H1 (cell line): ENCODE data around the gene CFAP100. TPM values are rescaled to one million over a fixed set of nuclear protein-coding genes. Genes with fewer than 3 reads are reported as not detected.

Experiments used
- CTCF ChIA-PET: fragments of 300-600 bp; sonication (Branson Sonifier 250); formaldehyde crosslinking; loops from one replicate; lab custom pipeline; 2021; ENCODE audit not compliant: partially characterized antibody; lab: Charles Lee
- POLR2A ChIA-PET: fragments of 300-600 bp; sonication (Branson Sonifier 250); formaldehyde crosslinking; loops from one replicate; lab custom pipeline; 2021; ENCODE audit warnings: inconsistent platforms; ENCODE audit not compliant: partially characterized antibody; lab: Charles Lee
- DNase-seq, 2 experiments: peaks; one replicate each; pipeline versions ENCODE4 v3.0.0 to v3.0.0-alpha.2; 2010 to 2022; ENCODE audit warnings: low spot score in 2 of 2, low read depth in 1 of 2, mixed read lengths in 1 of 2
- FAIRE-seq: peaks from 2 replicates; lab custom pipeline; 2011; peaks lifted over from hg19 to GRCh38; lab: Jason Lieb, UNC
- H2AFZ ChIP-seq: 2 replicates; pipeline ENCODE4 v1.8.1; 2012; ENCODE audit warnings: low read length, inconsistent platforms
- H2AK5ac ChIP-seq: 2 replicates; pipeline ENCODE4 v1.6.1; 2013; ENCODE audit warnings: low read depth, low read length
- H2BK120ac ChIP-seq: replicated peaks from 2 replicates; pipeline ENCODE3; 2013; ENCODE audit warnings: low read depth, low read length, inconsistent platforms
- H2BK12ac ChIP-seq: 2 replicates; pipeline ENCODE4 v1.6.1; 2013; ENCODE audit warnings: low read depth, low read length
- H2BK15ac ChIP-seq: 2 replicates; pipeline ENCODE4 v1.6.1; 2013; ENCODE audit warnings: low read length
- H2BK20ac ChIP-seq: 2 replicates; pipeline ENCODE4 v1.6.1; 2013; ENCODE audit warnings: low read length
- H2BK5ac ChIP-seq: 2 replicates; pipeline ENCODE4 v1.6.1; 2013; ENCODE audit warnings: low read depth, low read length
- H3K14ac ChIP-seq: 2 replicates; pipeline ENCODE4 v1.6.1; 2013; ENCODE audit warnings: inconsistent platforms; ENCODE audit not compliant: insufficient read length
- H3K18ac ChIP-seq: 2 replicates; pipeline ENCODE4 v1.6.1; 2013; ENCODE audit warnings: low read length; ENCODE audit errors: extremely low read depth
- H3K23ac ChIP-seq: 2 replicates; pipeline ENCODE4 v1.6.1; 2013; ENCODE audit warnings: inconsistent platforms; ENCODE audit not compliant: insufficient read length
- H3K23me2 ChIP-seq: 2 replicates; pipeline ENCODE4 v1.6.1; 2013; ENCODE audit warnings: low read depth, low read length
- H3K27ac ChIP-seq: 2 replicates; pipeline ENCODE4 v1.6.1; 2011; ENCODE audit warnings: low read depth, low read length, inconsistent platforms
- H3K27me3 ChIP-seq, 4 experiments: replicated peaks in 1 of 4; 1 replicate in 1 of 4; 2 replicates in 3 of 4; pipeline versions ENCODE4 v1.6.1 to v1.8.1; 2011 to 2013; ENCODE audit warnings: low read length in 3 of 4, mild to moderate bottlenecking in 3 of 4, inconsistent platforms in 2 of 4, mixed read lengths in 2 of 4, moderate library complexity in 1 of 4; ENCODE audit not compliant: control insufficient read depth in 3 of 4, insufficient read depth in 3 of 4; ENCODE audit errors: extremely low read depth in 1 of 4
- H3K36me3 ChIP-seq, 4 experiments: 2 replicates each; pipeline versions ENCODE4 v1.6.1 to v1.8.1; 2011 to 2013; ENCODE audit warnings: mild to moderate bottlenecking in 4 of 4, low read length in 3 of 4, moderate library complexity in 2 of 4, control low read depth in 1 of 4, inconsistent platforms in 1 of 4; ENCODE audit not compliant: insufficient read depth in 4 of 4, control insufficient read depth in 2 of 4
- H3K4ac ChIP-seq: replicated peaks from 2 replicates; pipeline ENCODE3; 2013; ENCODE audit warnings: low read length, low read depth, mixed read lengths, inconsistent platforms; ENCODE audit not compliant: insufficient read length
- H3K4me1 ChIP-seq, 4 experiments: replicated peaks in 1 of 4; 1 replicate in 1 of 4; 2 replicates in 3 of 4; pipeline versions ENCODE4 v1.6.1 to v1.8.1; 2011 to 2013; ENCODE audit warnings: low read length in 3 of 4, inconsistent platforms in 2 of 4, mixed read lengths in 1 of 4; ENCODE audit not compliant: insufficient read depth in 4 of 4, control insufficient read depth in 3 of 4
- H3K4me2 ChIP-seq, 2 experiments: 2 replicates each; pipeline versions ENCODE4 v1.6.1 to v1.8.1; 2011 to 2013; ENCODE audit warnings: low read depth in 2 of 2, low read length in 2 of 2, control low read depth in 1 of 2, inconsistent platforms in 1 of 2, mild to moderate bottlenecking in 1 of 2; ENCODE audit not compliant: insufficient read depth in 1 of 2
- H3K4me3 ChIP-seq, 4 experiments: fragments of 200-600, 300-600 bp in 1 of 4; sonication (generic), shearing (Covaris generic), sonication (Bioruptor Twin) in 1 of 4; 2 replicates each; pipeline versions ENCODE4 v1.5.1 to v1.8.1; 2011 to 2016; ENCODE audit warnings: low read length in 4 of 4, low read depth in 3 of 4, control low read depth in 2 of 4, inconsistent platforms in 2 of 4, mild to moderate bottlenecking in 2 of 4, mixed read lengths in 1 of 4, moderate library complexity in 1 of 4; ENCODE audit not compliant: insufficient read depth in 2 of 4; ENCODE audit errors: extremely low read depth in 1 of 4
- H3K56ac ChIP-seq: replicated peaks from 2 replicates; pipeline ENCODE3; 2013; ENCODE audit warnings: low read depth, mild to moderate bottlenecking, mixed read lengths, low read length, inconsistent platforms; ENCODE audit not compliant: insufficient read length
- H3K79me1 ChIP-seq: 2 replicates; pipeline ENCODE4 v1.6.1; 2013; ENCODE audit warnings: low read depth, low read length, control low read depth
- H3K79me2 ChIP-seq, 2 experiments: 2 replicates each; pipeline versions ENCODE4 v1.6.1 to v1.8.1; 2012 to 2013; ENCODE audit warnings: low read length in 2 of 2, mild to moderate bottlenecking in 2 of 2, inconsistent platforms in 1 of 2; ENCODE audit not compliant: insufficient read depth in 2 of 2, control insufficient read depth in 1 of 2
- H3K9ac ChIP-seq, 4 experiments: replicated peaks in 1 of 4; 1 replicate in 1 of 4; 2 replicates in 3 of 4; pipeline versions ENCODE4 v1.6.1 to v1.8.1; 2011 to 2013; ENCODE audit warnings: low read depth in 3 of 4, low read length in 3 of 4, control low read depth in 2 of 4, mild to moderate bottlenecking in 2 of 4, moderate library complexity in 2 of 4, inconsistent platforms in 1 of 4; ENCODE audit errors: extremely low read depth in 1 of 4
- H3K9me3 ChIP-seq, 2 experiments: 2 replicates each; pipeline versions ENCODE4 v1.6.1 to v1.8.1; 2012 to 2013; ENCODE audit warnings: mild to moderate bottlenecking in 2 of 2, moderate library complexity in 2 of 2, control low read depth in 1 of 2, inconsistent platforms in 1 of 2, low read depth in 1 of 2, low read length in 1 of 2, mixed read lengths in 1 of 2; ENCODE audit not compliant: insufficient read depth in 2 of 2
- H4K20me1 ChIP-seq, 2 experiments: replicated peaks in 1 of 2; 2 replicates each; pipeline versions ENCODE3 to v1.8.1; 2011 to 2013; ENCODE audit warnings: inconsistent platforms in 2 of 2, low read length in 2 of 2, mild to moderate bottlenecking in 1 of 2; ENCODE audit not compliant: insufficient read depth in 2 of 2, control insufficient read depth in 1 of 2
- H4K5ac ChIP-seq: 2 replicates; pipeline ENCODE4 v1.6.1; 2013; ENCODE audit warnings: low read length, low read depth, mixed read lengths, inconsistent platforms; ENCODE audit not compliant: insufficient read length
- H4K8ac ChIP-seq: 2 replicates; pipeline ENCODE4 v1.8.0; 2013; ENCODE audit warnings: mild to moderate bottlenecking, moderate library complexity, low read length, inconsistent platforms; ENCODE audit not compliant: insufficient read depth; ENCODE audit errors: extremely low read depth
- H4K91ac ChIP-seq: replicated peaks from 2 replicates; pipeline ENCODE3; 2013; ENCODE audit warnings: low read length, mixed read lengths, inconsistent platforms; ENCODE audit not compliant: insufficient read length
- HDAC2 ChIP-seq, 2 experiments: fragments of 300-600 bp in 1 of 2; sonication (generic) in 1 of 2; IDR thresholded peaks; 2 replicates each; pipeline ENCODE4 v1.6.1; 2011 to 2012; ENCODE audit warnings: low read depth in 2 of 2, low read length in 2 of 2, mild to moderate bottlenecking in 2 of 2, moderate library complexity in 2 of 2, borderline replicate concordance in 1 of 2, inconsistent platforms in 1 of 2
- KDM4A ChIP-seq: IDR thresholded peaks from one replicate; pipeline ENCODE4 v1.7.1; 2012; ENCODE audit warnings: low read depth, mild to moderate bottlenecking, moderate library complexity, low read length, inconsistent platforms; ENCODE audit not compliant: severe bottlenecking
- SIRT6 ChIP-seq: IDR thresholded peaks from one replicate; pipeline ENCODE4 v1.7.1; 2012; ENCODE audit warnings: low read length, inconsistent platforms
- SP2 ChIP-seq: IDR thresholded peaks from 2 replicates; pipeline ENCODE4 v1.6.1; 2012; ENCODE audit warnings: mild to moderate bottlenecking, low read length, inconsistent platforms
- SP4 ChIP-seq: IDR thresholded peaks from 2 replicates; pipeline ENCODE4 v1.6.1; 2012; ENCODE audit warnings: low read length, inconsistent platforms
- TAF1 ChIP-seq: IDR thresholded peaks from 2 replicates; pipeline ENCODE4 v1.6.1; 2011; ENCODE audit warnings: mild to moderate bottlenecking, low read depth, low read length
- TEAD4 ChIP-seq: IDR thresholded peaks from 2 replicates; pipeline ENCODE4 v1.6.1; 2012; ENCODE audit warnings: low read depth, low read length, inconsistent platforms, mixed read lengths
- WGBS, 2 experiments: shearing (Covaris generic) in 1 of 2; methylation state at CpG; one replicate each; pipeline versions ENCODE4 v1.1.6 to v1.1.7; 2013 to 2015; ENCODE audit warnings: low lambda C conversion rate in 2 of 2, mixed read lengths in 2 of 2, inconsistent platforms in 1 of 2, low coverage in 1 of 2, missing lambda C conversion rate in 1 of 2; ENCODE audit not compliant: insufficient replicate concordance in 2 of 2, insufficient coverage in 1 of 2, insufficient read length in 1 of 2; ENCODE audit errors: extremely low coverage in 1 of 2, missing lambda C conversion rate in 1 of 2; 5-methylcytosine and 5-hydroxymethylcytosine counted together
- polyA plus RNA-seq, 7 experiments: library from polyadenylated mRNA; depleted of rRNA in 3 of 7; stranded (reverse) in 5 of 7; unstranded in 2 of 7; fragments of >200 nt in 5 of 7; fragments of 200-250 nt in 2 of 7; gene quantifications; 1 replicate in 5 of 7; 2 replicates in 1 of 7; 4 replicates in 1 of 7; pipeline versions ENCODE4 v1.2.1 to v1.2.3, GENCODE V29; 2011 to 2013; ENCODE audit warnings: missing spikeins in 2 of 7, mixed read lengths in 2 of 7
- total RNA-seq: library from RNA; stranded (reverse); fragmentation: NEBNext Ultra II Directional; extraction: Animal tissue kit (Norgen Biotek cat#: 25700); gene quantifications from 2 replicates; pipeline ENCODE4 v1.2.1, GENCODE V29; 2021
- TF ChIP-seq, protein P1 (sequence below): IDR thresholded peaks from 2 replicates; pipeline ENCODE4 v1.6.1; 2012; ENCODE audit warnings: inconsistent platforms

Gene CFAP100
- total and polyA plus RNA-seq, 2 of the 8 experiments (the other 6 are each of a cell fraction or from before 2014, with no cell fraction given) = 0.17 TPM; not detected in 1

DNA sequence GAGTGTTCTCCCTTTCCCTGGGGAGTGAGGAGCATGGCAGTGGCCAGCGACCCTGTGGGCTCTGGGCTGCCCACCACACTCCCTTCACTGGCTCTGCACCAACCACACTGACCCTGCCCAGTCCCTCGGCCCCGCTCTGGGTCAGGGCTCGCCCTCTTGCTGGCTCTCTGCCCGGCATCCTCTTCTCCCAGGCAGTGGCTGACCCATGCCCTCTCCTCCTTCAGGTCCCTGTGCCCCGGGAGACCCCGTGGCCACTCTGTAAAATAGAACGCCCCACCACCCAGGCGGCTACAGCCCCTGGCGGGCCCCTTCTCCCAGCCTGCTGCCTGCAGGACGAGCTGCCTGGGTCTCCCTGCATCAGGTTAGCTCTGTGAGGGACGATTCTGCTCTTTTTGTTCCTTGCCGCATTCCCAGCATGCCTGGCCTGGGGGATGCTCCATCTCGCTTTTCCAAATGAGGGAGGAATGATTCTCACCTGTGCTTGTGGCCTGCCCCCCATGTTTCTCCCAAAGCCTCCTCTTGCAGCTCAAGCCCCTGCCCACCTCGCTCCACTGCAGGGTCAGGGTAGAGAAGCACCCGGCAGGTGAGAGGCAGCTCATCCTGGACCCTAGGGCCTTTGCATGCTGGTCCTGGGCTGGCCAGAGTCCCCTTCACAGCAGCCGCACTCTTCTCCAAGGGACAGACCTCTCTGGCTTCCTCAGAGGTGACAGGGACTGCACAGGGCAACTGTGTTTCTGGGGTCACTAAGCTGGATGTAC, 14.5 kb upstream of the CFAP100 start:
- POLR2A ChIA-PET = interaction anchor here (0.6 to 0.9 kb wide), 2 partner anchors 10 to 84 kb away, joined by 3 read pairs; no protein-coding TSS in a partner anchor
- no peak for FAIRE-seq
- Histone ChIP-seq H3K9ac (no peak overlapping the region), H2BK15ac (no peak overlapping the region), H3K79me2 (no peaks in the 10 kb centered on the region), H3K56ac (no peak overlapping the region), H3K18ac (no peak overlapping the region), H3K4me1 (peaks cover 0 to 7% (median 3%) of the 10 kb centered on the region in 4 experiments; a peak in 4 of 7 replicates), H4K5ac (no peak overlapping the region), H3K4me3 (no peak overlapping the region), H2AK5ac (no peak overlapping the region), H3K9me3 (peaks cover 0 to 6% of the 10 kb centered on the region in 2 experiments; a peak in 1 of 4 replicates), H3K27ac (no peak overlapping the region), H4K91ac (no peak overlapping the region), H3K79me1 (no peaks in the 10 kb centered on the region), H2BK12ac (no peak overlapping the region), H2BK20ac (no peak overlapping the region), H3K23me2 (no peaks in the 10 kb centered on the region), H4K8ac (peak overlapping the region; percentile 57; the same call in 1 of the 2 replicates)
- WGBS, 2 experiments = 85% methylated on average over 17 of the region's 17 CpGs; no CpG with 5 or more reads in 1 of the 2 experiments
- CTCF ChIA-PET = interaction anchor here (0.6 to 2.9 kb wide), 14 partner anchors 9 to 1609 kb away, joined by 3 to 16 read pairs (median 4); partner anchors contain the start of gene CFAP100
- no peak for DNase-seq
- no peak for TF ChIP-seq TAF1
- TF ChIP-seq TEAD4 = peak; percentile 56; the same call in 1 of the 2 replicates
- TF ChIP-seq SP4 = no peak
- TF ChIP-seq, protein P1, sequence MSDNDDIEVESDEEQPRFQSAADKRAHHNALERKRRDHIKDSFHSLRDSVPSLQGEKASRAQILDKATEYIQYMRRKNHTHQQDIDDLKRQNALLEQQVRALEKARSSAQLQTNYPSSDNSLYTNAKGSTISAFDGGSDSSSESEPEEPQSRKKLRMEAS = 0 out of 2 replicates have a peak, but pooled peaks have one; percentile 15
- no peak for TF ChIP-seq KDM4A
- no peak for TF ChIP-seq SIRT6
- TF ChIP-seq SP2 = no peak
- TF ChIP-seq HDAC2 (IDR thresholded peaks at IDR 0.05; ENCODE audit: borderline replicate concordance in 1 of 2, low read depth in 2 of 2, low read length in 2 of 2) = no peak
- TF ChIP-seq, all 59 proteins: peak for 2
- Histone ChIP-seq H3K14ac (no peak overlapping the region), H3K27me3 (peaks cover 0 to 2% (median 0%) of the 10 kb centered on the region in 4 experiments; a peak in 1 of 7 replicates), H3K23ac (no peak overlapping the region), H3K36me3 (no peaks in the 10 kb centered on the region), H3K4ac (no peak overlapping the region), H3K4me2 (no peak overlapping the region), H2BK5ac (no peak overlapping the region), H2BK120ac (no peak overlapping the region), H2AFZ (peak overlapping the region; percentile 84), H4K20me1 (no peaks in the 10 kb centered on the region)
